GM23248 (cell line): ENCODE results near the gene CNIH4. TPM values are rescaled to one million over a fixed set of nuclear protein-coding genes. Genes with fewer than 3 reads are reported as not detected.

Experiments
- DNase-seq: peaks from one replicate; pipeline ENCODE4 v3.0.0-alpha.2; 2015
- H2AFZ ChIP-seq: fragments of 200-600 bp; sonication (generic); 2 replicates; pipeline ENCODE4 v1.6.1; 2016; ENCODE audit warnings: antibody characterized with exemption
- H3F3A ChIP-seq: fragments of 200-600 bp; sonication (generic); 2 replicates; pipeline ENCODE4 v1.6.1; 2016; ENCODE audit warnings: mild to moderate bottlenecking, antibody characterized with exemption, mixed run types; ENCODE audit not compliant: insufficient read depth
- H3K27ac ChIP-seq: fragments of 200-600 bp; sonication (generic); 2 replicates; pipeline ENCODE4 v1.5.1; 2016; ENCODE audit warnings: mild to moderate bottlenecking
- H3K27me3 ChIP-seq: fragments of 200-600 bp; sonication (generic); replicated peaks from 2 replicates; pipeline ENCODE4 v1.6.1; 2016; ENCODE audit warnings: mild to moderate bottlenecking; ENCODE audit not compliant: insufficient read depth
- H3K36me3 ChIP-seq: fragments of 200-600 bp; sonication (generic); 2 replicates; pipeline ENCODE4 v1.6.1; 2016; ENCODE audit warnings: low read depth, mild to moderate bottlenecking
- H3K4me1 ChIP-seq: fragments of 200-600 bp; sonication (generic); 2 replicates; pipeline ENCODE4 v1.6.1; 2016; ENCODE audit warnings: mild to moderate bottlenecking; ENCODE audit not compliant: insufficient read depth
- H3K4me2 ChIP-seq: fragments of 200-600 bp; sonication (generic); one replicate; pipeline ENCODE4 v1.6.1; 2016; ENCODE audit warnings: mild to moderate bottlenecking; ENCODE audit not compliant: unreplicated experiment
- H3K4me3 ChIP-seq: fragments of 200-600 bp; sonication (generic); 2 replicates; pipeline ENCODE4 v1.5.1; 2016; ENCODE audit warnings: mild to moderate bottlenecking
- H3K79me2 ChIP-seq: fragments of 200-600 bp; sonication (generic); 2 replicates; pipeline ENCODE4 v1.6.1; 2016; ENCODE audit warnings: mild to moderate bottlenecking; ENCODE audit not compliant: insufficient read depth
- H3K9ac ChIP-seq: fragments of 200-600 bp; sonication (generic); 2 replicates; pipeline ENCODE4 v1.6.1; 2016; ENCODE audit warnings: mild to moderate bottlenecking
- H3K9me2 ChIP-seq: fragments of 200-600 bp; sonication (generic); 2 replicates; pipeline ENCODE4 v1.6.1; 2016; ENCODE audit warnings: mixed run types, mild to moderate bottlenecking, moderate library complexity; ENCODE audit not compliant: insufficient read depth
- H3K9me3 ChIP-seq: fragments of 200-600 bp; sonication (generic); one replicate; pipeline ENCODE4 v1.6.1; 2017; ENCODE audit warnings: low read depth
- H4K20me1 ChIP-seq: fragments of 200-600 bp; sonication (generic); 2 replicates; pipeline ENCODE4 v1.6.0; 2016; ENCODE audit not compliant: insufficient read depth
- EZH2 ChIP-seq: fragments of 200-600 bp; sonication (generic); IDR thresholded peaks from 2 replicates; pipeline ENCODE4 v1.6.1; 2018; ENCODE audit warnings: antibody characterized with exemption, mild to moderate bottlenecking; ENCODE audit not compliant: insufficient read depth, poor library complexity, severe bottlenecking
- EZH2phosphoT487 ChIP-seq: fragments of 200-600 bp; sonication (generic); IDR thresholded peaks from 2 replicates; pipeline ENCODE4 v1.6.1; 2018; ENCODE audit warnings: antibody characterized with exemption, moderate library complexity, mild to moderate bottlenecking, low read depth; ENCODE audit not compliant: insufficient read depth
- WGBS, 2 experiments: methylation state at CpG; one replicate each; pipeline ENCODE4 v1.1.6; 2015 to 2017; ENCODE audit warnings: low lambda C conversion rate in 2 of 2, low coverage in 1 of 2; ENCODE audit errors: missing lambda C conversion rate in 2 of 2; 5-methylcytosine and 5-hydroxymethylcytosine counted together
- in situ Hi-C: fragments of 300-500 bp; cut with MboI; formaldehyde crosslinking; loops from 2 replicates; pipeline ENCODE4 v1.15.0; 2020
- polyA plus RNA-seq: library from polyadenylated mRNA; unstranded; fragments of >200 nt; fragmentation: Nextera tagmentation; extraction: Ambion mirVana; gene quantifications from 2 replicates; pipeline ENCODE4 v1.2.1, GENCODE V29; 2016
- total RNA-seq: library from RNA; depleted of rRNA; stranded (reverse); fragments of >200 nt; shearing (Covaris generic); gene quantifications from 2 replicates; pipeline ENCODE4 v1.2.3, GENCODE V29; 2014

CNIH4 gene
- total and polyA plus RNA-seq, 2 experiments from 2014 or later: 73.5 to 142 TPM

GRCh38 chr1:224378855-224379631 lies 22.4 kb downstream of the CNIH4 start:
- in situ Hi-C loops: no loop called here
- Histone ChIP-seq H3K27me3 (no peaks in the 10 kb centered on the region), H3K9ac (no peak overlapping the region), H3K27ac (no peak overlapping the region), H3K9me2 (no peaks in the 10 kb centered on the region), H2AFZ (no peak overlapping the region), H3K4me1 (peaks cover 19% of the 10 kb centered on the region), H3K4me3 (no peak overlapping the region), H3K9me3 (no peaks in the 10 kb centered on the region), H3F3A (peaks cover 79% of the 10 kb centered on the region), H3K79me2 (peaks cover 12% of the 10 kb centered on the region), H4K20me1 (no peaks in the 10 kb centered on the region), H3K36me3 (peaks cover 26% of the 10 kb centered on the region; the same call in 1 of the 2 replicates), H3K4me2 (no peak overlapping the region)
- 90 to 93% methylated on average over 7 of the region's 7 CpGs for WGBS, 2 experiments
- TF ChIP-seq EZH2: no peak
- no peak for TF ChIP-seq EZH2phosphoT487
- DNase-seq: no peak

GRCh38 chr1:224380003-224380402 lies 23.3 kb downstream of the CNIH4 start:
- Histone ChIP-seq H3K4me1 (peaks cover 19% of the 10 kb centered on the region), H3K9me2 (no peaks in the 10 kb centered on the region), H3K27ac (no peak overlapping the region), H3K36me3 (peaks cover 25% of the 10 kb centered on the region; the same call in 1 of the 2 replicates), H3K9me3 (no peaks in the 10 kb centered on the region), H3F3A (peaks cover 76% of the 10 kb centered on the region), H3K4me3 (no peak overlapping the region), H3K9ac (no peak overlapping the region), H3K4me2 (no peak overlapping the region), H3K27me3 (no peaks in the 10 kb centered on the region), H3K79me2 (0 out of 2 replicates have a peak, but pooled peaks cover 3% of the 10 kb centered on the region), H4K20me1 (no peaks in the 10 kb centered on the region), H2AFZ (no peak overlapping the region)
- 82 to 84% methylated on average over 4 of the region's 4 CpGs for WGBS, 2 experiments
- no peak for DNase-seq
- in situ Hi-C loops: no loop called here
- TF ChIP-seq EZH2 (no peak), EZH2phosphoT487 (no peak)

GRCh38 chr1:224381880-224382548 lies 25.3 kb downstream of the CNIH4 start:
- WGBS, 2 experiments: 72 to 80% methylated on average over 4 of the region's 4 CpGs
- H3K9me2 ChIP-seq: no peaks in the 10 kb centered on the region
- H2AFZ ChIP-seq: no peak overlapping the region
- H3K36me3 ChIP-seq: peaks cover 29% of the 10 kb centered on the region
- peaks cover 76% of the 10 kb centered on the region for H3F3A ChIP-seq
- no peak overlapping the region for H3K4me2 ChIP-seq
- H3K4me3 ChIP-seq: no peak overlapping the region
- no peak overlapping the region for H3K9ac ChIP-seq
- no peak overlapping the region for H3K27ac ChIP-seq
- no peaks in the 10 kb centered on the region for H3K79me2 ChIP-seq
- H3K9me3 ChIP-seq: no peaks in the 10 kb centered on the region
- H4K20me1 ChIP-seq: no peaks in the 10 kb centered on the region
- in situ Hi-C loops: no loop called here
- H3K27me3 ChIP-seq: no peaks in the 10 kb centered on the region
- TF ChIP-seq EZH2 (no peak), EZH2phosphoT487 (no peak)
- peaks cover 9% of the 10 kb centered on the region for H3K4me1 ChIP-seq
- no peak for DNase-seq

GRCh38 chr1:224383218-224383617 lies 26.5 kb downstream of the CNIH4 start:
- Histone ChIP-seq H3K4me1 (no peaks in the 10 kb centered on the region), H3K9me2 (no peaks in the 10 kb centered on the region), H3F3A (peaks cover 76% of the 10 kb centered on the region), H3K27me3 (no peaks in the 10 kb centered on the region), H3K4me3 (no peak overlapping the region), H2AFZ (no peak overlapping the region), H3K4me2 (no peak overlapping the region), H3K36me3 (peaks cover 41% of the 10 kb centered on the region), H3K9me3 (no peaks in the 10 kb centered on the region), H3K27ac (no peak overlapping the region), H3K79me2 (peaks cover 7% of the 10 kb centered on the region; the same call in 1 of the 2 replicates), H3K9ac (no peak overlapping the region), H4K20me1 (no peaks in the 10 kb centered on the region)
- no peak for DNase-seq
- in situ Hi-C loops: no loop called here
- WGBS, 2 experiments: 97 to 98% methylated on average over 3 of the region's 3 CpGs
- TF ChIP-seq EZH2phosphoT487 (no peak), EZH2 (no peak)
